GM13977 (cell line): ENCODE measurements around the gene ZNRF2.

Source experiments
- DNase-seq: peaks from one replicate; pipeline ENCODE4 v3.0.0; 2012; ENCODE audit warnings: low spot score
- in situ Hi-C: fragments of 300-500 bp; cut with MboI; formaldehyde crosslinking; loops from one replicate; pipeline ENCODE4 v1.12.0; 2022; ENCODE audit warnings: low sequenced_read_pairs, low pct_unique_long_range_greater_than_20kb, mixed read lengths, inconsistent platforms; ENCODE audit not compliant: unreplicated experiment
- TF ChIP-seq, protein P1 (sequence below): IDR thresholded peaks from 2 replicates; pipeline ENCODE4 v1.5.1; 2012; ENCODE audit warnings: mild to moderate bottlenecking, control low read depth; ENCODE audit not compliant: insufficient read depth; ENCODE audit errors: extremely low read depth, missing control alignments

Gene ZNRF2

GRCh38 chr7:30252885-30253795 is 31.3 kb upstream of the ZNRF2 start:
- in situ Hi-C loops, result no loop called here
- no peak for DNase-seq
- TF ChIP-seq, protein P1, sequence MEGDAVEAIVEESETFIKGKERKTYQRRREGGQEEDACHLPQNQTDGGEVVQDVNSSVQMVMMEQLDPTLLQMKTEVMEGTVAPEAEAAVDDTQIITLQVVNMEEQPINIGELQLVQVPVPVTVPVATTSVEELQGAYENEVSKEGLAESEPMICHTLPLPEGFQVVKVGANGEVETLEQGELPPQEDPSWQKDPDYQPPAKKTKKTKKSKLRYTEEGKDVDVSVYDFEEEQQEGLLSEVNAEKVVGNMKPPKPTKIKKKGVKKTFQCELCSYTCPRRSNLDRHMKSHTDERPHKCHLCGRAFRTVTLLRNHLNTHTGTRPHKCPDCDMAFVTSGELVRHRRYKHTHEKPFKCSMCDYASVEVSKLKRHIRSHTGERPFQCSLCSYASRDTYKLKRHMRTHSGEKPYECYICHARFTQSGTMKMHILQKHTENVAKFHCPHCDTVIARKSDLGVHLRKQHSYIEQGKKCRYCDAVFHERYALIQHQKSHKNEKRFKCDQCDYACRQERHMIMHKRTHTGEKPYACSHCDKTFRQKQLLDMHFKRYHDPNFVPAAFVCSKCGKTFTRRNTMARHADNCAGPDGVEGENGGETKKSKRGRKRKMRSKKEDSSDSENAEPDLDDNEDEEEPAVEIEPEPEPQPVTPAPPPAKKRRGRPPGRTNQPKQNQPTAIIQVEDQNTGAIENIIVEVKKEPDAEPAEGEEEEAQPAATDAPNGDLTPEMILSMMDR, result no peak

GRCh38 chr7:30253796-30254165 is 30.6 kb upstream of the ZNRF2 start:
- no peak for DNase-seq
- in situ Hi-C loops, result no loop called here
- TF ChIP-seq, protein P1, result no peak

- TF ChIP-seq, protein P1, result no peak
- no peak for DNase-seq
- in situ Hi-C loops, result no loop called here
Observed at GRCh38 chr7:30254248-30254647, 30.1 kb upstream of the ZNRF2 start.

- in situ Hi-C loops, result no loop called here
- TF ChIP-seq, protein P1, result no peak
- no peak for DNase-seq
Observed at GRCh38 chr7:30254717-30255063, 29.7 kb upstream of the ZNRF2 start.

- no peak for DNase-seq
- in situ Hi-C loops, result no loop called here
- TF ChIP-seq, protein P1, result no peak
Observed at GRCh38 chr7:30255064-30255769, 29.2 kb upstream of the ZNRF2 start.

GRCh38 chr7:30256349-30256858 is 28.0 kb upstream of the ZNRF2 start:
- in situ Hi-C loops, result no loop called here
- TF ChIP-seq, protein P1, result no peak
- DNase-seq, result no peak
